Renal pelvis (tissue), 4 donors: ENCODE data around the gene CACNA1C. TPM values are rescaled to one million over a fixed set of nuclear protein-coding genes. Genes with fewer than 3 reads are reported as not detected.

Experiments used
- DNase-seq: peaks from one replicate; pipeline ENCODE4 v3.0.0-alpha.2; 2013
- polyA plus RNA-seq, 3 donors: library from polyadenylated mRNA; unstranded; fragments of 120-200 nt; gene quantifications; one replicate each; pipeline ENCODE4 v1.2.1, GENCODE V29; 2013; ENCODE audit not compliant: insufficient read length in 3 of 3

The CACNA1C gene
- polyA plus RNA-seq, 3 donors: 7.1 to 12.2 (median 10.0) TPM

DNA sequence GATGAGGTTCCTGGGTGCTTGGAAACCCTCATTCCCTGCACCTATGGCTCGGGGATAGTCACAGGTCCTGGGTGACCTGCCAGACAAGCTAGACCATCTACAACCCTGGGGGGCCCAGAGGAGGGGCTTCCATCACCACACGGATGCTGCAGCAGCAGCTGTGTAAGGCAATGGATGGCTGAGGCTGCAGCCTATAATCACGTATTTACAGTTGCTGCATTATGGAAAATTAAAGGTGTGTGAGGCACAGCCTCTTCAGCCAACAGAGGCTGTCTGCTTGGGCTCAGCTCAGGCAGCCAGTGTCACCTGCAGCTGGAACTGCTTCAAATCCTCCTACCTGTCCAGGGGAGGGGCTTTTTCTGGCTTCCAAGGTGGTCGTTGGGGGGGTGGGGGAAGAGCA, 268.1 kb downstream of the CACNA1C start:
- DNase-seq: no peak

DNA sequence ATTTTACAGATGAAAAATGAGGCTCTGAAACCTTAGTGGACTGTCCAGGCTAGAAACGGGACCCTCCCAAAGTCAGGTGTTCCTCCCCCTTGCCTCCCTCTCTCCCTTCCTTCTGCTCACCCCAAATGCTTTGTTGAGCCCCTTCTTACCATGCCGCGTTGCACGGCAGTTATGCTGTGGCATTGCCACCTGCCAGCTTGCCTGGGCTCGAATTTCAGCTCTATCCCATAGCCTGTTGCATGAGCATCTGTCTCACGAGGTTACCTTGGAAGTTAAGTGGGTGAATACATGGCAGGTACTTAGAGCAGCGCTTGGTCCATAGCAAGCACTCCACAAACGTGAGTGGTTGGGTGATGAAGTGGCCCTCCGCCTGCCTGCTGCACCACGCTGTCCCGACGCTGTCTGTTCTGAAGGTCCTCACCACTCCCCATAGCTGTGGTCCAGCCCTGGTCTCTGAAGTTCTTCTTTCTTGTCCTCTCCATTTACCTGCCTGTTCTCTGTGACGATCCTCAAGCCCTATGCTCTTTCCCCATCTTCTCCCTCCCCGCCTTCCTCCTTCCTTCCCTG, 269.9 kb downstream of the CACNA1C start:
- no peak for DNase-seq

GRCh38 chr12:2323532-2324255, 270.9 kb downstream of the CACNA1C start:
- DNase-seq: no peak

GRCh38 chr12:2324387-2324786, 271.6 kb downstream of the CACNA1C start:
- peak; percentile 70 for DNase-seq

DNA sequence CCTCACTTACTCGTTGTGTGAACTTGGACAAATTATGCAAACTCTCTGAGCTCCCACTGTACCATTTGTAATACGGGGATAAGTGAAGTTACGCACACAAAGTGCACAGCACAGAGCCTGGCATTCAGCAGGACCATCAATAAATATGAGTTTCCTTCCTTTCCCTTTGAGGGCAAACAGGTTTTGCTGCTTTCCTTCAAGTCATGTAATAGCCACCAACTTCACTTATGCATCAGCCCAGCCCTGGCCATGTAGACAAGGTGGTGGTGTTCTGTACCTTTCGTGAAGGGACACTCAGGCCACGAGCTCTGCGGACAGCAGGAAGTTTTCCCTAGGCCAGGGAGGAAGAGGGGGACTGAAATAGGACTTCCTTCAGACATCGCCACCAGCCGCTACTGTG, 272.7 kb downstream of the CACNA1C start:
- DNase-seq: no peak

- DNase-seq: no peak
These were observed 273.7 kb downstream of the CACNA1C start for GRCh38 chr12:2326470-2326869.

DNA sequence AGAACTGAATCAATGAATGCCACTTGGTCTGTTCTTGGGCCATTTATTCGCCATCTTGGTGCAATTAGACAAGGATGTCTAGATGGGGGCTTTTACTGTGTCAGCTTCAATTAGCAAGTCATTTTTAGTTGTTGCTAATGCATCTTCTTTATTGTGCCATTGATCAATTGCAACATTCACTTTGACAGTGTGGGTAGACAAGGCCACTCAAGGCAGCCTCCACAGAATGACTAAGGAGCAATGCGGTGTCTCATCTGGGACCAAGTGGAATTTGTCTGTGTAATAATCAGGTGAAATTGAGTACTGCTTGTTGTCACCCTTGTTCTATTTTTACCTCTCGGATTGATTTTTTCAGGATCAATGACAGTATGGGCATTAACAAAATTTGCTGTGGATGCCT, 275.9 kb downstream of the CACNA1C start:
- no peak for DNase-seq

DNA sequence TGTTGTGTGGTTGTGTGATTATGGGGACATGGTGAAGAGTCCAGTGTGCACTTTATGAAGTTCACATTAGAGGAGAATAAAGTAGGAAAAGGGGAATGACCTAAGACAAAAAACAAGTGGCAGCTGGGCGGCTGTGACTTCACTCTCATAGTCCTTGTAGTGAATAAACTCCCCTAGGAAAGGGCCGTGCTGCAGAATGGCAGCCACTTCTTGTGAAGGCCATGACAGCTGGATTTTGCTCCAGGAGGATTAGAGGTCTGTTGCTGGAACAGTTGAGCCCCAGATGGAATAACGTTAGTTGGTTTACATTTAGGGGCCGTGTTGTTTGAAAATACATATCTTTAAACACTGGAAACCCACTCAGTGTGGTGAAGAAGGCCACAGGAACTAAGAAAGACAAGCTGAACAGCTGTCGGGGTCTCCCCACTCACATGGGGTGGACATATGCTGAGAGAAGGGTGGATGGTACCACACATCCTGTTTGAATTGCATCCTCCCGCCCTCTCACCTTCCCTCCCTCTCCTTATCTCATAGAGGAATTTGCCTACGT, 276.9 kb downstream of the CACNA1C start:
- DNase-seq: no peak

DNA sequence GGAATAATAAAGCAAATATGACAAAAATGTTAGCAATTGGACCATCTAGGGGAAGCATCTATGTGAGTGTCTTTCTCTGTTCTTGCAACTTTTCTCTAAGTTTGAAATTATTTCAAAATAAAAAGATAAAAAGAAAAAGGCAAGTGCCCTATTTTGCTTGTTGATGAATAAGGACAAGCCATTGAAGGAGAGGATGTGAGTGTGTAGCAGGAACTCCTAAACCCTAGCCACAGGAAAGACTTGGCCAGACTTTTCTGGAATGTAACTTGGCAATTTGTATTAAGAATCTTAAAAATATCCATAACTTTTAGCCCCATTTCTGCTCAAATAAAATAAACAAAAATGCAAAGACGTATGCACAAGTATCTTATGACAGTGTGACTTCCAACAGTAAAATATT, 279.4 kb downstream of the CACNA1C start:
- DNase-seq: no peak

DNA sequence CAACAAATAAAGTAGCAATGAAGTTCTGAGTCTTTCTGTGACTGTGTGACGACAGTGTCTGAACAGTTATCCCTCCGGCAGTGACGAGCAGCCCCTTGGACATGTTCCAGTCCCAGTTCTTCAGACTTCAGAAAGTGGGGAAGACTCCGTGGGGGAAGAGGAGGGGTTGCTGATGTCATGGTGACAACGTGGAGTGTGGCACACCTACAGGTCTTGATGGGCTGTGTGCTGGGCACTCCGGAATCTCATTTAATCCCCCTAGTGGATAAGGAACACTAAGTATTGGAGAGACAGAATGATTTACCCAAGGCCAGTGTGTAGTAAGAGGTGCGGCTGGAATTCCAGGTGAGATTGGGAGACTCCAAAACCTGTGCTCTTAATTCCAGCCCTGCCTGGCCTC, 280.2 kb downstream of the CACNA1C start:
- no peak for DNase-seq

DNA sequence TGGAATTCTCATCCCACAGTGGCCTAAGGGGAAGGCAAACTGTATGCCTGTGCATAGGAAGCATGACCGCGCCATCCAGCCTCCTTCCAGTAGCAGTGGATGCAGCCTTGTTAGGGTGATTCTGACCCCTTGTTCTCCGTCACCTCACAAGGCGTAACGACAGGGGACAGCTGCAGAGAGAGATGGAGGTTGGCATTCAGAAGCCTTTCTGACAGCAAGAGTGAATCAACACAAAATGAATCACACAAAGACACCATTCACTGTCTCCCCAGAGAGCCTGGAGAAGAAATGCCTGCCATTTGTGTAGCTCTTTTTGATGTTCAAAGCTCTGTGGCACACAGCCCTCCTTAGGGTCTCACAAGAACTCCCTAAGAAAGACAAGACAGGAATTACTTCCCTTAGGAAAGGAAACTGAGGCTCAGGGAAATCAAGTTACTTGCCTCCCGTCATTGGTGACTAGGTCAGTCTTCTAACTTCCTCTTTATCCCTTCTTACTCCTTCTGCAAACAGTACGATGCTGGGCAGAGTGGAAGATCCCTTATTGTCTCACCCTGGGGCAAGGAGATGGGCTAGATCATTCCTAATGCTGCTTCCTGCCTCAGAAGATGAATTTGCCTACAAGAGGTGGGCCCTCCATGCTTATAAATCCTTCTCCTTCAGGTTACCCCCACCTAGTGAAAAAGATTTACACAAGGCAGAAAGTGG, 280.9 kb downstream of the CACNA1C start:
- DNase-seq: no peak

- DNase-seq: no peak
These were observed 281.5 kb downstream of the CACNA1C start for GRCh38 chr12:2334271-2334670.

DNA sequence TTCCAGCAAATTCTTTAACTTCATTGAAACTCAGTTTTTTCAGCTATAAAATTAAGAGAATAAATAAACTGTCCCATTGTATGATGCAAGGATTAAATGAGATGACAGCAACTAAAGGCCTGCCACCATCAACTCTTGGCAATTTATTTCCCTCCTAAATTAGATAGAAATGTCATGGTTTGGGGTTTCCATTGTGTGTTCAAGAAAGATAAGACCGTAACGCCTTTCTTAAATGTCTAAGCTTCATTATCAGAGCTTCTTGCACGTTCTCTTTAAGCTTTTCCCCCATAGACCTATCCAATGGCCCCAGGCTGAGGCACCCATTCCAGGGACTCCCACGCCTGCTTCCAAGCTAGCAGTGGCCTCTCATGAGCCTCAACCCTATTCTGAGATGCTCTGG, 281.9 kb downstream of the CACNA1C start:
- no peak for DNase-seq

DNA sequence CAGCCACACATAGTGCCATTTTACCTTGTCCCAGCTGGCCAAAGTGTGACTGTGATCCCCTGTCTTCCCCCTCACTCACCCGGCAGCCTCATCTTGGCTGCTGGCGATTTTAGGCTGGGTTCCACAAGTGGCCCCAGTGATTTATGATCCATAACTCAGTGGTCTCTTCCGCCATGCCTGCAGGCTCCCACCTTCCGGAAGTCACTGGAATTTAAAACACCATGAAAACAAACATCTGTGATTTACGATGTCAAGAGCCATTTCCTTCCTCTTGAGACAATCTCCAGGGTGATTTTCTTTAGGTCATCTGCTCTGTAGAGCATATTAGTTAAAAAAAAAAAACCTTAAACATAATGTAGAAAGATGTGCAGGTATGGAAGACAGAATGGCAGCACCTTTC, 282.3 kb downstream of the CACNA1C start:
- peak; percentile 64 for DNase-seq

DNA sequence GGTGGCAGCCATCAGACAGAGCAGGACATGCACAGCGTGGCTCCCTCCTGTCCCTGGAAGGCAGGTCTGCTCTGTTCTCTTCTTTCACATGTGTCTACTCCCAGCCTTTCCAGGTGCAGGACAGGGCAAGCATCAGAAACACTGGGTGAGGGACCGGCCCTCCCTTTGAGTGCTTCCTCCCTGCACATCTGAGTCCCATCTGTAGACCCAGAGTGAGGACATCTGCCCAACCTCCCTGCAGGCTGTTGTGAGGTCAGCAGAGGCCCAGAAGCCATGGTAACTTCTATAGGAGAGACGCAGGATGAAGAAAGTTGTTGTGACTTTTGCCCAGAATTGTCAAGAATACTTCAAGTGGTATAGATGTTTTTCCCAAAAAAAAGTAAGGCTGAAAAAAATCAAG, 282.7 kb downstream of the CACNA1C start:
- DNase-seq: no peak

DNA sequence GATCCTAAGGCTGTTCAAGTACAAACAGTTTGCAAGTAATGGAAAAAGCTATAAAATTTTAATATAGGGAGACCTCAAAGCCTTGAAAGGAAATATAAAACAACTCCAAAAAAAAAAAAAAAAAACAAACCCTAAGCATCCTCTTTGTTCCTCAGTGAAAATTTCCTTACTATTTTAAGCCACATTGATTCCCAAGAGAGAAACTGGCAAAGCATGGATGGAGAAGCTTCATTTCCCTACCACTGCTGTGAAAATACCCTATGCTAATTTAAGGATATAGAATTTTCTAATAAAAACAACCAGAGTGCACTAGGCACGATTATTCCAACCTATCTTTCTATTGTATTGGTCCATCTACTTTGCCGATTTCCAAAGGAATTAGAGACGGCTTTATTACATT, 283.1 kb downstream of the CACNA1C start:
- no peak for DNase-seq

DNA sequence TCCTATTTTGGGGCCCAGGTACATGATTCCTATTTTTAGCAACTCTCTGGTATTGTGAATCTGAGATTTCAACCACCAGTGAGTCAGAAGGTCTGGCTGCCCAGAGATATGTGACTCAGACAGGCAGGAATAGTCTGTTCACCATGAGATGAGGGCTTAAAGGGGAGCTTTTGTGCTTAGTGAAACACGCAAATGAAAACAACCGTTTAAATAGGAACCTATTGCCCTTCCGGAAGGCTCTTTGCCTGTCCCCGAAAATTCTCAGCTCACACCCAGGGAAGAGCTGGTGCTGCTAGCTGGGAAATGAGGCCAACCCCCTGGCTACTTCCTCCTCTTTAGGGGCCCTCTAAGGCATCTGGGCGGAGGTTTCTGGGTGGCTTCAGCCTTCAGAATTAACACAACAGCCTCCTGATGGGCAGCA, 283.6 kb downstream of the CACNA1C start:
- no peak for DNase-seq

DNA sequence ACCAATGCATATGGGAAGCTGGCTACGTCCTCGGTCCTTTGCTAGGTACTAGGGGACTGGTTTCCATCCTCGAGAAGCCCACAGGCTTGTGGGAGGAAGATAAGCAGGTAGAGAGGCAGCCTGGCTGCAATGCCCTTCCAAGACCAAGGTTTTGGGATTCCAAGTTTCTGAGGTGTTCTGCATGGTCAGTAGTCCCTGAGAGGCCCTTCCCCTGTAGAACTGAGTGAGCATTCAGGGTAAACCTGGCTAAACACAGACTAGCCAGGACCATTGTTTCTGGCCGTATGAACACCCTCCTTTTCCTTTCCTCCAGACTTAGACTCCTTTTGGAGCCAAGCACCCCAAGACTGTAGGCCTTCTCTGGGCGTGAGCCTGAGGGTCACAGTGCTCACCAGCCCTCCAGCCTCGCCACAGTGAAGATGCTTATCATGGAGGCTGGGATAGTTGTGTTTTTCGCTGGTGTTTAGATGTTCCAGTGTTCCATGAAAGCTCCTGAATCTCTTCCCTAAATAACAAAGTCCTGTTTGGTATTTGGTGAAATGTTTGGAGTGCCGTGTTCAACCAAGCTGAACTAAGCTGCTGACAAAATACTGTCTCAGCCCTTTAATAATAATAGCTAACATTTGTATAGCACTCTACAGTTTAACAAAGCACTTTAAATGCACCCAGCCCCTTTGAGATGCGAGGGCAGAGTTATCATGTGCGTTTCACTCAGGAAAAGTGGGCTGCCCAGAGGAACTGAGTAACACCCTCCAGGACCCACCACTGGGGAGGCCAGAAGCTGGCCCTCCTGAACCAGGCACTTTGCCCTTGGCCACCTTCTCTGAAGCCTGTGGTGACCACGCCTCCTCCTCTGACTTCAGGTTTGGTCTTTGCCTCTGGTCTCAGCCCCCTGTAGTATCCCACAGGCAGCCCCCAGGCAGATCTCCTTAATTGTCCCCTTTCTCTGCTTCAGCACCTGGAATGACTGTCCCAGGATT, 284.5 kb downstream of the CACNA1C start:
- no peak for DNase-seq

DNA sequence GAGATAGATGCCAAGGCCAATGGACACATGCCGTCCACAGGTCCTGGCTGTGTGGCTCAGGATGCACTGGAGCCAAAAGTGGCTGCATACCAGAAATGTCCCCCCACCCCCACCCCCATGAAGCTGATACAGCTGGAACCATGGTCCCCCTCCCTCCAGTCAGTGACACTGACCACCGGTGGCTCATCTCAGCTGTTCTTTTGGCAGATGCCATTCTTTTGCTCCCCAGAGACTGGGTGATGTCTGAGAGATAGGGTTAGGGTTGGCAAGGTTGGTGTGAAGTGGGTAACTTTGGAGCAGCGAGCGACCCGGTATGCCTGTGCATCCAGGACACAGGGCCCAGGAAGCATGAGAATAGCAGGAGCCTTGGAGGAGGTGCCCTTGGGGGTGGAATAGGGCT, 285.6 kb downstream of the CACNA1C start:
- no peak for DNase-seq

DNA sequence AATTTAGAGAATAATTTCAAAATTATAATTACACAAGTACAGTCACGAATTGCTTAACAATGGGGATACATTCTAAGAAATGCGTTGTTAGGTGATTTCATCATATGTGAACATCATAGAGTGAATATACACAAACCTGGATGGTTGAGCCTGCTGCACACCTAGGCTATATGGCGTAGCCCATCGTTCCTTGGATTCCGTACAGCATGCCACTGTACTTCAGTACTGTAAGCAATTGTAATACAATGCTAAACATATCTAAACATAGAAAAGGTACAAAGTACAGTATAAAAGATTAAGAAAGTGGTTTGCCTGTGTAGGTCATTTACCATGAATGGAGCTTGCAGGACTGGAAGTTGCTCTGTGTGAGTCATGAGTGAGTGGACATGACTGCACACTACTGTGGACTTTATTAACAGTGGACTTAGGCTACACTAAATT, 286.2 kb downstream of the CACNA1C start:
- no peak for DNase-seq

DNA sequence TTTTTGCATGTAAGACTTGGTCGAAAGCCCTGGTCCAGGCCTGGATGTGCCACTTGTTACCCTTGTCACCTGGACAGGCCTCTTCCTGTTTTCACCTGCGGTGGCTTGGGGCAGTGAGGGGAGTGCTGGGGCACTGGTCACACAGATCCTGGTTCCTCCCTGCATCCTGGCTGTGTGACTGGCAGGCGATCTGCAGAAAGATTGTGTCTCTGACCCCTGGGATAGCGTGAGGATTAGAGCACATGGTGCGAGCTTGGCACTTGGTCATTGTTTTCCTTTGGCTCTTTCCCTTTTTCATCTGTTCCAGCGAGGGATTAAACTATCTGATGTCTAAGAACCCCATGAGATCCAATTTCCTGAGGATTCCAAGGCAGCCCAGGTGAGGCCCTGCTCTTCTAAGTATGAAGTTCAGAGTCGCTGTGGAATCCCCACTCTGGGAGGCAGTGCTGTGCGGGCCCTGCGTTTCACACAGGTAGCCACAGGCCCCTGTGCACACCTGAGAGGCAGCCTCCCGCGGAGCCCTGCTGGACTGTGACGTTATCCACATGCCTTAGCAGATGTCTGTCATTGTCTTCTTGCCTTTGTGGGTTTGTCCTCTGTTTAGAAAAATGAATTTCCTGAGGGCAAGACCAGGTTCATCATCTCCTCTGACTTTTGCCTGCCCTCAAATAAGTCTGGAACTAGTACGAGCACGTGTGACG, 288.4 kb downstream of the CACNA1C start:
- no peak for DNase-seq
